ENCODE results near the gene MEGF9.

Gene MEGF9

DNA sequence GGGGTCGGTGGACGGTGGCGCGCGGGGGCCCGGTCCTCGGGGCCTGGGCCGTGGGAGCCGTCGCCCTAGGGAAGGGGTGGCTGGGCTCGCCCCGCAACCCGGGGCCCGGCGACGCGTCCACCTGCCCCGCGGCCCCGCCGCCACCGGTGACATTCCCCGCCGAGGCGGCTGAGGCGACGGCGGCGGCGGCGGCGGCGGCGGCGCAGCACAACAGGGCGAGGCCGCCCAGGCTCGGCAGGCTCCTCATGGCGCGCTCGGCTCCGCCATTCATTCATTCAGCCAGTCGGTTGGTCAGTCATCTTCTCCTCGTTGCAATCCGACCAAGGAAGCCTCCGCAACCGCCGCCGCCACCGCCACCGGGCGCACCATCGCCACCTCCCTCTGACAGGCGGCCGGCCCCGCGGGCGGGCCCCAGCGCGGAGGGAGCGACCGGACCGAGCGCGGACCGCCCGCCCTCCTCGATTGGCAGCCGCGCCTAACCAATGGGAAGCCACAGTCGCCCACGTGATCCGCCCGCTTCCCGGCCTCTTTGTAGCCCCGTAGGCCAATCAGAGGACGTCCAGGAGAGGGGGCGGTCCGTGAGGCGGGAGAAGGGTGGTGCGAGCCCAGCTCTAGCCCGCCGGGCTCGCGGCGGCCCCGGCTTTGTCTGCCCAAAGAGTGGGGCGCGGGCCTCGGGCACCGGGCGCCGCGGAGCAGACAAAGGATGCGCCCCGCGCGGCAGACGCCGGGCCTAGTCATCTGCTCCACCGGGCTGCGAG lies at the start of gene MEGF9:
MEGF9 (minus strand) TSS at position 383 of the 758 bp plus-strand sequence; CDS start at position 271, 112 bp downstream.
- peak within 1 kb of the TSS; percentile 76 for H2AFZ ChIP-seq (ENCODE audit: low read depth)
- peak within 1 kb of the TSS; percentile 58 for H3K4me2 ChIP-seq
- no peaks in the 10 kb centered on the region for H4K20me1 ChIP-seq (ENCODE audit: insufficient read depth)
- H3K9ac ChIP-seq: peak within 1 kb of the TSS; percentile 51
- peaks cover 17% of the 10 kb centered on the region; the same call in 1 of the 2 replicates for H3K79me2 ChIP-seq (ENCODE audit: insufficient read depth, low read depth)
- H3K27ac ChIP-seq: peak within 1 kb of the TSS; percentile 34; the same call in 1 of the 2 replicates
- no peaks in the 10 kb centered on the region for H3K36me3 ChIP-seq (ENCODE audit: insufficient read depth)
- TF ChIP-seq, protein P1, sequence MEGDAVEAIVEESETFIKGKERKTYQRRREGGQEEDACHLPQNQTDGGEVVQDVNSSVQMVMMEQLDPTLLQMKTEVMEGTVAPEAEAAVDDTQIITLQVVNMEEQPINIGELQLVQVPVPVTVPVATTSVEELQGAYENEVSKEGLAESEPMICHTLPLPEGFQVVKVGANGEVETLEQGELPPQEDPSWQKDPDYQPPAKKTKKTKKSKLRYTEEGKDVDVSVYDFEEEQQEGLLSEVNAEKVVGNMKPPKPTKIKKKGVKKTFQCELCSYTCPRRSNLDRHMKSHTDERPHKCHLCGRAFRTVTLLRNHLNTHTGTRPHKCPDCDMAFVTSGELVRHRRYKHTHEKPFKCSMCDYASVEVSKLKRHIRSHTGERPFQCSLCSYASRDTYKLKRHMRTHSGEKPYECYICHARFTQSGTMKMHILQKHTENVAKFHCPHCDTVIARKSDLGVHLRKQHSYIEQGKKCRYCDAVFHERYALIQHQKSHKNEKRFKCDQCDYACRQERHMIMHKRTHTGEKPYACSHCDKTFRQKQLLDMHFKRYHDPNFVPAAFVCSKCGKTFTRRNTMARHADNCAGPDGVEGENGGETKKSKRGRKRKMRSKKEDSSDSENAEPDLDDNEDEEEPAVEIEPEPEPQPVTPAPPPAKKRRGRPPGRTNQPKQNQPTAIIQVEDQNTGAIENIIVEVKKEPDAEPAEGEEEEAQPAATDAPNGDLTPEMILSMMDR (conservative IDR thresholded peaks at IDR 0.05; ENCODE audit: low read depth, low read length): no peak
- no peaks in the 10 kb centered on the region for H3K27me3 ChIP-seq (ENCODE audit: insufficient read depth, low read depth)
- peaks cover 70% of the 10 kb centered on the region for H3K4me1 ChIP-seq (ENCODE audit: low read depth, poor library complexity, severe bottlenecking)
- H3K4me3 ChIP-seq (IDR thresholded peaks at IDR 0.05; ENCODE audit: insufficient read depth, low read depth, low read length): no peak within 1 kb of the TSS

DNA sequence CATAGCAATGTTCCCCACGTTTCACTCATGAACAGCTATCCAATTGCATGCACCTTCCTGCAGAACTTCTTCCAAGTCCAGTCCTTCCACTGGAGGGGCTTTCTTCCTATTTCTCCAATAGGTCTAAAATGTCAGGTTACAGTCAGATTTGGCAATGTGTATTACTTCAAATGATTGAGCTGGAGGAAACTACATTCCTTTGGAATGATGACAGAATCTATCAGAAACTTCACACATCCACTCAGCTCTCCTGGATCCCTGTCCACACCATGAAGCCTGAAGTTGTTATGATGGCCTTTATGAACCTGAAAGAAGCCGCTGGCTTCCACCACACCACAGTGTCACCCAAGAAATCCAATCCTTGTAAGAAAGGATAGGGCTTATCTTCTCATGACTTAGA lies 46.7 kb upstream of the MEGF9 start:
- no peaks in the 10 kb centered on the region for H4K20me1 ChIP-seq (ENCODE audit: insufficient read depth)
- no peak overlapping the region for H2AFZ ChIP-seq (ENCODE audit: low read depth)
- H3K4me1 ChIP-seq (ENCODE audit: low read depth, poor library complexity, severe bottlenecking): peaks cover under 1% of the 10 kb centered on the region
- no peak overlapping the region for H3K9ac ChIP-seq
- H3K79me2 ChIP-seq (ENCODE audit: insufficient read depth, low read depth): no peaks in the 10 kb centered on the region
- H3K27me3 ChIP-seq (ENCODE audit: insufficient read depth, low read depth): no peaks in the 10 kb centered on the region
- no peak overlapping the region for H3K4me2 ChIP-seq
- TF ChIP-seq, protein P1 (conservative IDR thresholded peaks at IDR 0.05; ENCODE audit: low read depth, low read length): no peak
- H3K36me3 ChIP-seq (ENCODE audit: insufficient read depth): peaks cover 5% of the 10 kb centered on the region; the same call in 1 of the 2 replicates
- H3K27ac ChIP-seq: no peak overlapping the region
- no peak overlapping the region for H3K4me3 ChIP-seq (IDR thresholded peaks at IDR 0.05; ENCODE audit: insufficient read depth, low read depth, low read length)

DNA sequence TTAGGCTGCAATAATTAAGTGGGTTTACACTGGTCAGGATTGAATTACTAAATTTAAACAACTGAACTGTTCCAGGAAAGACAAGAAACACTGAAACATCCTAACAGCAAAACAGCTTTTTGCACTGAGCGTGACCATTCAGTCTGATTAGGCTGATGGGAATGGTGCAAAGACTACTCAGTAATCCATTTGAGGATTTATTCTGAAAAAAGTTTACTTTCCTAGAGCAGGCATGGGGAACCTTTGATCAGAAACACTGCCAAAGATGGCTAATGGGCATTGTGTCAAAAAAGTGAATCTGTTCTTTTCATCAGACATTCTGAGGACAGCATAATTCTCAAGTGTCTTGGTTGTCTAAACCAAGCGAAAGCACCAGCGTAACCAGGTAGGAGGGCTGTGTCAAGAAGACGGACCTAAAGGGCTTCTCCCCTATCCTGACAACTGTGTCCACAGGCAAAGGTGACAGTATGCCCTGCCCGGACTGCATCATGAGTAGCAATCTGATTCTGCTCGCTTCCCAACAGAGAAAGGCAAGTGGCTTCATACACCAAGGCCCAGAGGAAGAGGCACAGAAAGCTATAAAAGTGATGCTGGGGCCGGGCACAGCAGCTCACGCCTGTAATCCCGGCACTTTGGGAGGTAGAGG lies 45.6 kb upstream of the MEGF9 start:
- no peaks in the 10 kb centered on the region for H3K27me3 ChIP-seq (ENCODE audit: insufficient read depth, low read depth)
- H2AFZ ChIP-seq (ENCODE audit: low read depth): no peak overlapping the region
- no peaks in the 10 kb centered on the region for H4K20me1 ChIP-seq (ENCODE audit: insufficient read depth)
- H3K27ac ChIP-seq: no peak overlapping the region
- H3K9ac ChIP-seq: no peak overlapping the region
- H3K4me2 ChIP-seq: no peak overlapping the region
- no peaks in the 10 kb centered on the region for H3K79me2 ChIP-seq (ENCODE audit: insufficient read depth, low read depth)
- TF ChIP-seq, protein P1 (conservative IDR thresholded peaks at IDR 0.05; ENCODE audit: low read depth, low read length): no peak
- peaks cover 5% of the 10 kb centered on the region; the same call in 1 of the 2 replicates for H3K36me3 ChIP-seq (ENCODE audit: insufficient read depth)
- peaks cover 11% of the 10 kb centered on the region for H3K4me1 ChIP-seq (ENCODE audit: low read depth, poor library complexity, severe bottlenecking)
- H3K4me3 ChIP-seq (IDR thresholded peaks at IDR 0.05; ENCODE audit: insufficient read depth, low read depth, low read length): no peak overlapping the region

DNA sequence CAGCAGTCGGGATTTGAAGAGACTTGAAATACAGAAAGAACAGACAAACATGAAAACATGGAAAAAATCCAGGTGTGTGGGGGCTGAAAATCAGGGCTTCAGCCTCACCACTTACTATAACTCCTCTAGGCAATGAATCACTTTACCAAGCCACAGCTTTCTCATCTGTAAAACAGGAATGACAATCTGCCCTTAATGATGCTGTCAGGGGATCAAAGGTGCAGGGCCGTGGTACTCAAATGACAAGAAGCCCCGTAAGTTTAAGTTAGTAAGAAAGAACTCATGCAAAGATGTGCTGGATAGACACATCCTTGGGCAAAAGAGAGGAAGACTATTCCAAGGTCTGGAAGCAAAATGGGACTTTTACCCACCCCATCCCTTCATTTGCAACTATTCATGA lies 44.3 kb upstream of the MEGF9 start:
- Histone ChIP-seq H4K20me1 (ENCODE audit: insufficient read depth) (no peaks in the 10 kb centered on the region), H3K4me1 (ENCODE audit: low read depth, poor library complexity, severe bottlenecking) (peaks cover 12% of the 10 kb centered on the region), H3K27me3 (ENCODE audit: insufficient read depth, low read depth) (no peaks in the 10 kb centered on the region), H3K27ac (no peak overlapping the region), H3K79me2 (ENCODE audit: insufficient read depth, low read depth) (no peaks in the 10 kb centered on the region), H3K4me3 (IDR thresholded peaks at IDR 0.05; ENCODE audit: insufficient read depth, low read depth, low read length) (no peak overlapping the region), H3K9ac (no peak overlapping the region), H2AFZ (ENCODE audit: low read depth) (no peak overlapping the region), H3K36me3 (ENCODE audit: insufficient read depth) (no peaks in the 10 kb centered on the region), H3K4me2 (no peak overlapping the region)
- TF ChIP-seq, protein P1 (conservative IDR thresholded peaks at IDR 0.05; ENCODE audit: low read depth, low read length): no peak
